Trophoblast cell (in vitro differentiated cells and primary cell): ENCODE measurements around the gene PRCC.

Experiments
- DNase-seq, 2 donors: peaks; one replicate each; pipeline ENCODE4 v3.0.0-alpha.2; 2016
- H2AFZ ChIP-seq: 2 replicates; pipeline ENCODE4 v1.6.1; 2013; ENCODE audit warnings: low read length, moderate library complexity, mild to moderate bottlenecking; ENCODE audit not compliant: insufficient read depth, poor library complexity
- H2AK5ac ChIP-seq: 2 replicates; pipeline ENCODE4 v1.6.1; 2013; ENCODE audit warnings: mild to moderate bottlenecking, low read length
- H2BK120ac ChIP-seq: 2 replicates; pipeline ENCODE4 v1.6.1; 2013; ENCODE audit warnings: low read length, mild to moderate bottlenecking, moderate library complexity; ENCODE audit not compliant: insufficient read depth, poor library complexity
- H2BK12ac ChIP-seq: 2 replicates; pipeline ENCODE4 v1.6.1; 2013; ENCODE audit warnings: mild to moderate bottlenecking, low read length, moderate library complexity
- H2BK5ac ChIP-seq: 2 replicates; pipeline ENCODE4 v1.6.1; 2013; ENCODE audit warnings: low read length, low read depth, moderate library complexity, mild to moderate bottlenecking; ENCODE audit not compliant: poor library complexity
- H3K14ac ChIP-seq: 2 replicates; pipeline ENCODE4 v1.6.1; 2013; ENCODE audit warnings: mild to moderate bottlenecking, low read length
- H3K18ac ChIP-seq: 2 replicates; pipeline ENCODE4 v1.6.1; 2013; ENCODE audit warnings: mild to moderate bottlenecking, low read length
- H3K23ac ChIP-seq: 2 replicates; pipeline ENCODE4 v1.6.1; 2013; ENCODE audit warnings: low read length
- H3K27ac ChIP-seq: 2 replicates; pipeline ENCODE4 v1.5.1; 2013; ENCODE audit warnings: low read depth, mild to moderate bottlenecking, inconsistent platforms, low read length, moderate library complexity
- H3K27me3 ChIP-seq: 2 replicates; pipeline ENCODE4 v1.6.1; 2013; ENCODE audit warnings: inconsistent platforms, mild to moderate bottlenecking, low read length, moderate library complexity; ENCODE audit not compliant: insufficient read depth
- H3K36me3 ChIP-seq, 2 experiments: 1 replicate in 1 of 2; 2 replicates in 1 of 2; pipeline ENCODE4 v1.6.1; 2013; ENCODE audit warnings: low read length in 2 of 2, mild to moderate bottlenecking in 2 of 2, moderate library complexity in 1 of 2; ENCODE audit not compliant: insufficient read depth in 2 of 2, control insufficient read depth in 1 of 2
- H3K4ac ChIP-seq: 2 replicates; pipeline ENCODE4 v1.6.1; 2013; ENCODE audit warnings: low read depth, mild to moderate bottlenecking, low read length, moderate library complexity
- H3K4me1 ChIP-seq, 2 experiments: 1 replicate in 1 of 2; 2 replicates in 1 of 2; pipeline ENCODE4 v1.6.1; 2013; ENCODE audit warnings: low read length in 2 of 2, mild to moderate bottlenecking in 2 of 2, moderate library complexity in 1 of 2; ENCODE audit not compliant: insufficient read depth in 2 of 2, control insufficient read depth in 1 of 2
- H3K4me2 ChIP-seq: 2 replicates; pipeline ENCODE4 v1.6.1; 2013; ENCODE audit warnings: inconsistent platforms, mild to moderate bottlenecking, low read length, moderate library complexity
- H3K4me3 ChIP-seq: 2 replicates; pipeline ENCODE4 v1.5.1; 2013; ENCODE audit warnings: mild to moderate bottlenecking, low read depth, low read length, inconsistent platforms
- H3K79me1 ChIP-seq: one replicate; pipeline ENCODE4 v1.6.1; 2013; ENCODE audit warnings: low read length
- H3K79me2 ChIP-seq: 2 replicates; pipeline ENCODE4 v1.6.1; 2013; ENCODE audit warnings: low read length, mild to moderate bottlenecking; ENCODE audit not compliant: control insufficient read depth, insufficient read depth, poor library complexity
- H3K9ac ChIP-seq: 2 replicates; pipeline ENCODE4 v1.6.1; 2013; ENCODE audit warnings: mild to moderate bottlenecking, low read length
- H3K9me3 ChIP-seq: 2 replicates; pipeline ENCODE4 v1.6.1; 2013; ENCODE audit warnings: low read depth, mild to moderate bottlenecking, control low read depth, inconsistent platforms, low read length; ENCODE audit not compliant: insufficient read depth
- H4K12ac ChIP-seq: 2 replicates; pipeline ENCODE4 v1.6.1; 2013; ENCODE audit warnings: low read depth, mild to moderate bottlenecking, low read length, moderate library complexity
- H4K8ac ChIP-seq: 2 replicates; pipeline ENCODE4 v1.6.1; 2013; ENCODE audit warnings: low read depth, mild to moderate bottlenecking, low read length, moderate library complexity
- H4K91ac ChIP-seq: one replicate; pipeline ENCODE4 v1.6.1; 2013; ENCODE audit warnings: low read depth, mild to moderate bottlenecking, low read length, moderate library complexity
- WGBS: extraction: QIAGEN DNeasy Blood & Tissue Kit; methylation state at CpG from one replicate; pipeline ENCODE4 v1.1.7; 2013; ENCODE audit warnings: missing lambda C conversion rate; ENCODE audit not compliant: insufficient read length, insufficient coverage; ENCODE audit errors: extremely low coverage; 5-methylcytosine and 5-hydroxymethylcytosine counted together

Gene PRCC

GRCh38 chr1:156751451-156751756 lies 15.9 kb upstream of the PRCC start, which contains the start of gene HDGF:
Gene HDGF, minus strand, starts transcription at chr1:156751675. Its CDS starts 246 bp downstream, at chr1:156751429.
- peak within 1 kb of the TSS; percentile 98 for H2BK5ac ChIP-seq
- H3K79me1 ChIP-seq: peaks cover 45% of the 10 kb centered on the region
- peak within 1 kb of the TSS; percentile 99 for H3K4ac ChIP-seq
- H3K27ac ChIP-seq: peak within 1 kb of the TSS; percentile 84
- WGBS: no CpG with 5 or more reads among the region's 48 CpGs
- H3K36me3 ChIP-seq: peaks cover 5 to 11% of the 10 kb centered on the region in 2 experiments
- peak within 1 kb of the TSS; percentile 99 for H2BK120ac ChIP-seq
- H4K12ac ChIP-seq: peak within 1 kb of the TSS; percentile 99
- peak within 1 kb of the TSS; percentile 75 for H2BK12ac ChIP-seq
- H3K4me1 ChIP-seq: peaks cover 31 to 36% of the 10 kb centered on the region in 2 experiments
- H3K9me3 ChIP-seq: peaks cover 2% of the 10 kb centered on the region
- DNase-seq: no peak
- H3K4me3 ChIP-seq: peak within 1 kb of the TSS; percentile 92
- no peaks in the 10 kb centered on the region for H3K27me3 ChIP-seq
- peak within 1 kb of the TSS; percentile 93 for H3K4me2 ChIP-seq
- peaks cover 51% of the 10 kb centered on the region for H3K79me2 ChIP-seq
- H3K9ac ChIP-seq: peak within 1 kb of the TSS; percentile 99
- H2AK5ac ChIP-seq: peak within 1 kb of the TSS; percentile 94
- peak within 1 kb of the TSS; percentile 100 for H4K8ac ChIP-seq
- H3K18ac ChIP-seq: peak within 1 kb of the TSS; percentile 98
- peak within 1 kb of the TSS; percentile 99 for H3K14ac ChIP-seq
- H3K23ac ChIP-seq: no peak within 1 kb of the TSS
- H4K91ac ChIP-seq: peak within 1 kb of the TSS; percentile 99
- H2AFZ ChIP-seq: peak within 1 kb of the TSS; percentile 97

- H3K4ac ChIP-seq: peak overlapping the region; percentile 98
- no CpG with 5 or more reads among the region's 68 CpGs for WGBS
- peak overlapping the region; percentile 99 for H3K14ac ChIP-seq
- peaks cover 40% of the 10 kb centered on the region for H3K79me1 ChIP-seq
- H2AK5ac ChIP-seq: peak overlapping the region; percentile 89
- peaks cover 30 to 36% of the 10 kb centered on the region in 2 experiments for H3K4me1 ChIP-seq
- H2BK5ac ChIP-seq: peak overlapping the region; percentile 93
- peaks cover 5 to 11% of the 10 kb centered on the region in 2 experiments for H3K36me3 ChIP-seq
- H3K9ac ChIP-seq: peak overlapping the region; percentile 99
- peak overlapping the region; percentile 81 for H3K4me2 ChIP-seq
- H3K9me3 ChIP-seq: peaks cover 2% of the 10 kb centered on the region
- peak overlapping the region; percentile 81 for H3K27ac ChIP-seq
- peak overlapping the region; percentile 98 for H3K18ac ChIP-seq
- peak overlapping the region; percentile 99 for H2BK120ac ChIP-seq
- DNase-seq: peak; percentile 93
- H4K8ac ChIP-seq: peak overlapping the region; percentile 100
- peaks cover 46% of the 10 kb centered on the region for H3K79me2 ChIP-seq
- H2BK12ac ChIP-seq: peak overlapping the region; percentile 75
- H2AFZ ChIP-seq: peak overlapping the region; percentile 97
- peak overlapping the region; percentile 92 for H3K4me3 ChIP-seq
- no peaks in the 10 kb centered on the region for H3K27me3 ChIP-seq
- H3K23ac ChIP-seq: no peak overlapping the region
- H4K12ac ChIP-seq: peak overlapping the region; percentile 99
- H4K91ac ChIP-seq: peak overlapping the region; percentile 98
Measured at GRCh38 chr1:156751757-156752481, 15.4 kb upstream of the PRCC start.

DNA sequence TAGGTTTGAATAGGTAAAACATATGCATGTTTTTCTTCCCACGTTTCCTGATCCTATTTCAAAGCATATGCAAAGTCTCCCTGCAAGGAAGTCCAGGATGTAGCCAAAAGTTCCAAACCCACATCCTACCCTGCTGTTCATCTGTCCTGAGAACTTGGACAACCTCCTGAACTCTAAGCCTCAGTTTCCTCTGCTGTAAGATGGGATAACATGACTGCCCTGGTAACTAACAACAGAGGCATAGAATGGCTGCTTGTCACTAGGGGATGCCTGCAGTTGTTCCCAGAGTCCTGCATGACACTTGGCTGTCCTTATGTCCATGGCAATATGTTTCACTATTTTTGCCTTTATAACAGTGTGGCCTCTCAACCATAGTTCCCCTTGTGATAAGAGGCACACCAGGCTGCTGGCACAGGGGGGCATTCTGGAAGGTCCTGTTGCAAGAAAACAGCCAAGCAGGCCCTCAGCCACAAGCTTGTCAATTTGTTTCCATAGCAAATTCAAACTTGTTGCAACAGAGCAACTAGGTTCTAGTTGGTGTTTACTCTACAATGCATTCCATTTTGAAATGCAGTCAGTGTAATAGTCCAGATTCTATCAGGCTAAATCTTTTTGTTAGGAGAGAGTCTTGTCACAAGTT lies 14.4 kb upstream of the PRCC start:
- DNase-seq: peak; percentile 58 to 95
- Histone ChIP-seq H3K4me1 (peaks cover 25 to 29% of the 10 kb centered on the region in 2 experiments), H2BK12ac (no peak overlapping the region), H3K27me3 (no peaks in the 10 kb centered on the region), H4K8ac (no peak overlapping the region), H2BK5ac (no peak overlapping the region), H3K18ac (no peak overlapping the region), H2AK5ac (no peak overlapping the region), H2BK120ac (no peak overlapping the region), H3K4ac (no peak overlapping the region), H4K91ac (no peak overlapping the region), H2AFZ (no peak overlapping the region), H3K27ac (no peak overlapping the region), H3K36me3 (peaks cover 5 to 11% of the 10 kb centered on the region in 2 experiments), H3K9ac (no peak overlapping the region), H3K79me1 (peaks cover 33% of the 10 kb centered on the region), H3K23ac (no peak overlapping the region), H3K79me2 (peaks cover 38% of the 10 kb centered on the region), H3K4me3 (no peak overlapping the region), H4K12ac (no peak overlapping the region), H3K14ac (no peak overlapping the region), H3K9me3 (peaks cover 2% of the 10 kb centered on the region), H3K4me2 (no peak overlapping the region)
- WGBS: no CpG with 5 or more reads among the region's 1 CpG

GRCh38 chr1:156754219-156754618 lies 13.1 kb upstream of the PRCC start:
- Histone ChIP-seq H3K4me2 (no peak overlapping the region), H3K14ac (no peak overlapping the region), H2AK5ac (no peak overlapping the region), H2BK120ac (no peak overlapping the region), H2BK12ac (no peak overlapping the region), H2BK5ac (no peak overlapping the region), H3K23ac (no peak overlapping the region), H3K18ac (no peak overlapping the region), H3K79me2 (peaks cover 27% of the 10 kb centered on the region), H3K9me3 (peaks cover 2% of the 10 kb centered on the region), H4K8ac (no peak overlapping the region), H3K4me3 (no peak overlapping the region), H4K12ac (no peak overlapping the region), H2AFZ (no peak overlapping the region), H3K4ac (no peak overlapping the region), H4K91ac (no peak overlapping the region), H3K79me1 (peaks cover 21% of the 10 kb centered on the region), H3K4me1 (peaks cover 12 to 16% of the 10 kb centered on the region in 2 experiments), H3K27ac (no peak overlapping the region), H3K9ac (no peak overlapping the region), H3K36me3 (peaks cover 5 to 10% of the 10 kb centered on the region in 2 experiments), H3K27me3 (no peaks in the 10 kb centered on the region)
- peak in 1 of 2 donors; percentile 35 for DNase-seq
- no CpG with 5 or more reads among the region's 8 CpGs for WGBS
